HCT116 (cell line): ENCODE measurements around the gene NAALADL2. TPM values are rescaled to one million over a fixed set of nuclear protein-coding genes. Genes with fewer than 3 reads are reported as not detected.

ENCODE experiments used
- ATAC-seq: fragments of 200-7000 bp; cut with Tn5 transposase; 2 replicates; pipeline ENCODE4 v1.9.1; 2020; ENCODE audit warnings: mild to moderate bottlenecking, moderate library complexity
- BruUV-seq: library from RNA; stranded (reverse); fragments of 400-500 nt; replicated peaks from 2 replicates; lab custom pipeline; 2021; lab: Mats Ljungman, UMichigan
- CTCF ChIA-PET: fragments of 300-600 bp; sonication (Branson Sonifier 250); formaldehyde crosslinking; loops from one replicate; lab custom pipeline; 2021; ENCODE audit warnings: antibody characterized with exemption; lab: Charles Lee
- POLR2A ChIA-PET: fragments of 300-600, 350-600 bp; sonication (Branson Sonifier 250); formaldehyde crosslinking; loops from one replicate; lab custom pipeline; 2021; ENCODE audit warnings: antibody characterized with exemption; lab: Charles Lee
- RAD21 ChIA-PET, 2 experiments: fragments of 300-600 bp; sonication (Branson Sonifier 250); formaldehyde crosslinking; loops; one replicate each; lab custom pipeline; 2023; ENCODE audit warnings: low total read pairs in 2 of 2; ENCODE audit not compliant: uncharacterized antibody in 2 of 2, unreplicated experiment in 2 of 2, low non-redundant PET in 1 of 2; lab: Charles Lee
- DNase-seq: peaks from one replicate; pipeline ENCODE4 v3.0.0-alpha.2; 2010; ENCODE audit warnings: low read depth, low spot score
- H2AFZ ChIP-seq: fragments of 200-600 bp; shearing (Covaris generic), sonication (generic); 2 replicates; pipeline ENCODE4 v1.6.1; 2017; ENCODE audit warnings: low read depth, mixed run types, mixed read lengths, antibody characterized with exemption, low read length; ENCODE audit not compliant: poor library complexity, severe bottlenecking
- H3K27ac ChIP-seq: 2 replicates; pipeline ENCODE4 v1.5.1; 2012; ENCODE audit warnings: low read depth, low read length
- H3K27me3 ChIP-seq: fragments of 200-600 bp; sonication (generic); 2 replicates; pipeline ENCODE4 v1.6.1; 2016; ENCODE audit warnings: mixed run types, low read length, mixed read lengths; ENCODE audit not compliant: insufficient read depth
- H3K36me3 ChIP-seq, 2 experiments: fragments of 200-500 bp in 1 of 2; fragments of 200-600 bp in 1 of 2; sonication (Bioruptor generic) in 1 of 2; sonication (generic) in 1 of 2; 2 replicates each; pipeline versions ENCODE4 v1.5.1 to v1.6.1; 2014 to 2016; ENCODE audit warnings: low read length in 2 of 2, inconsistent platforms in 1 of 2, mixed read lengths in 1 of 2, mixed run types in 1 of 2; ENCODE audit not compliant: insufficient read depth in 2 of 2, control insufficient read depth in 1 of 2
- H3K4me1 ChIP-seq, 2 experiments: fragments of 200-600 bp in 1 of 2; sonication (generic) in 1 of 2; 2 replicates each; pipeline versions ENCODE4 v1.5.1 to v1.6.1; 2012 to 2017; ENCODE audit warnings: low read length in 2 of 2, inconsistent platforms in 1 of 2, mild to moderate bottlenecking in 1 of 2, mixed read lengths in 1 of 2, mixed run types in 1 of 2, moderate library complexity in 1 of 2; ENCODE audit not compliant: insufficient read depth in 2 of 2, control insufficient read depth in 1 of 2
- H3K4me2 ChIP-seq: fragments of 200-600 bp; sonication (generic); 2 replicates; pipeline ENCODE4 v1.6.1; 2017; ENCODE audit warnings: mixed run types, low read length, mixed read lengths
- H3K4me3 ChIP-seq, 2 experiments: fragments of 200-600 bp in 1 of 2; sonication (generic) in 1 of 2; replicated peaks in 1 of 2; 2 replicates each; pipeline ENCODE4 v1.5.1; 2011 to 2016; ENCODE audit warnings: low read length in 2 of 2, control low read depth in 1 of 2, low read depth in 1 of 2, mild to moderate bottlenecking in 1 of 2, mixed read lengths in 1 of 2, mixed run types in 1 of 2
- H3K79me2 ChIP-seq: fragments of 200-600 bp; sonication (generic); 2 replicates; pipeline ENCODE4 v1.6.1; 2017; ENCODE audit warnings: mild to moderate bottlenecking, mixed run types, low read length, moderate library complexity, mixed read lengths; ENCODE audit not compliant: insufficient read depth
- H3K9ac ChIP-seq: fragments of 200-600 bp; sonication (generic); 2 replicates; pipeline ENCODE4 v1.6.1; 2016; ENCODE audit warnings: low read length, mixed read lengths
- H3K9me2 ChIP-seq: fragments of 200-600 bp; sonication (generic), shearing (Covaris generic); 2 replicates; pipeline ENCODE4 v1.6.1; 2017; ENCODE audit warnings: mixed run types, mild to moderate bottlenecking, moderate library complexity; ENCODE audit not compliant: insufficient read depth
- H3K9me3 ChIP-seq, 2 experiments: fragments of 200-500 bp in 1 of 2; fragments of 200-600 bp in 1 of 2; sonication (Bioruptor generic) in 1 of 2; sonication (generic) in 1 of 2; 2 replicates each; pipeline ENCODE4 v1.6.1; 2014 to 2017; ENCODE audit warnings: low read length in 2 of 2, mixed read lengths in 2 of 2, inconsistent platforms in 1 of 2, low read depth in 1 of 2, mild to moderate bottlenecking in 1 of 2, mixed run types in 1 of 2, moderate library complexity in 1 of 2; ENCODE audit not compliant: control insufficient read depth in 1 of 2, insufficient read depth in 1 of 2
- H4K20me1 ChIP-seq: fragments of 200-600 bp; sonication (generic), shearing (Covaris generic); 2 replicates; pipeline ENCODE4 v1.6.1; 2017; ENCODE audit warnings: mixed run types, mild to moderate bottlenecking, moderate library complexity; ENCODE audit not compliant: insufficient read depth
- CBX3 ChIP-seq: IDR thresholded peaks from 2 replicates; pipeline ENCODE4 v1.6.1; 2012; ENCODE audit warnings: low read depth
- EZH2 ChIP-seq: fragments of 200-600 bp; sonication (generic); IDR thresholded peaks from 2 replicates; pipeline ENCODE4 v1.6.1; 2017; ENCODE audit warnings: antibody characterized with exemption, mixed run types
- RAD21 ChIP-seq: IDR thresholded peaks from 2 replicates; pipeline ENCODE4 v1.6.1; 2012; ENCODE audit warnings: low read depth, mild to moderate bottlenecking
- SIN3A ChIP-seq: IDR thresholded peaks from 2 replicates; pipeline ENCODE4 v1.6.1; 2012; ENCODE audit warnings: low read depth
- SP1 ChIP-seq: IDR thresholded peaks from 2 replicates; pipeline ENCODE4 v1.6.1; 2012; ENCODE audit warnings: low read depth
- YY1 ChIP-seq: IDR thresholded peaks from 2 replicates; pipeline ENCODE4 v1.6.1; 2011; ENCODE audit warnings: low read length, low read depth, moderate library complexity, mild to moderate bottlenecking; ENCODE audit not compliant: insufficient replicate concordance; ENCODE audit errors: extremely low read depth
- ZNF274 ChIP-seq: fragments of 200-500 bp; sonication (Bioruptor generic); IDR thresholded peaks from 2 replicates; pipeline ENCODE4 v1.6.1; 2014; ENCODE audit warnings: mild to moderate bottlenecking, low read depth, low read length, inconsistent platforms
- intact Hi-C: fragments of 100-400 bp; cut with micrococcal nuclease; formaldehyde crosslinking; loops from 2 replicates; pipeline ENCODE4 v1.10.0; 2022
- total RNA-seq: library from RNA; stranded (reverse); gene quantifications from one replicate; pipeline ENCODE4 v1.2.1, GENCODE V29; 2021; ENCODE audit not compliant: unreplicated experiment
- TF ChIP-seq, protein P1 (sequence below): IDR thresholded peaks from 2 replicates; pipeline ENCODE4 v1.6.1; 2012; ENCODE audit warnings: low read depth

The NAALADL2 gene
- total RNA-seq, 1 experiment from 2014 or later = 2.9 TPM

DNA sequence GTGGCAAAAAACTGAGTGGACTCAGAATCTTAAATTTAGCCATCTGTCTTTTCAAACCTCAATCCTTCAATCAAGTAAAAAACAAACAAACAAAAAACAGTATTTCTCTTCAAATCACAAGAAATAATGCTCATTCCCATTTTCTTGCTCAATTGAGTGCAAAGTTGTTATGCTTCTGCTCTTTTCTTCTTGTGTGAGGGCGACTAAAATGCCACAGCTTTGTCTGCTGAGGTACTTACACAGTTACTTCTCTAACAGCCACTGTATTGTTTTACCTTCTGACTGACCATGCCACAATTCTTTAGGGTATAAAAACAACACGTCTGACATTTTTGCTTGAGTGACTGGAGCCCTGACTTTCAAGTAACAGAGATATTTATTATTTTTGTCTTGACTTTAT is 617.4 kb downstream of the NAALADL2 start:
- H3K4me2 ChIP-seq = no peak overlapping the region
- peaks cover 3% of the 10 kb centered on the region; the same call in 1 of the 2 replicates for H3K9me2 ChIP-seq
- ChIA-PET CTCF (no interaction called here), RAD21 (no interaction called here), POLR2A (no interaction called here)
- H3K4me1 ChIP-seq = no peaks in the 10 kb centered on the region
- no peak overlapping the region for H3K4me3 ChIP-seq
- H3K79me2 ChIP-seq = no peaks in the 10 kb centered on the region
- intact Hi-C loops = no loop called here
- ATAC-seq (no peak), DNase-seq (no peak)
- TF ChIP-seq ZNF274 = no peak
- no peaks in the 10 kb centered on the region for H3K9me3 ChIP-seq
- BruUV-seq = no TSS peak
- H3K27ac ChIP-seq = no peak overlapping the region
- H4K20me1 ChIP-seq = no peaks in the 10 kb centered on the region
- no peaks in the 10 kb centered on the region for H3K36me3 ChIP-seq
- H3K9ac ChIP-seq = no peak overlapping the region
- H3K27me3 ChIP-seq = no peaks in the 10 kb centered on the region
- no peak overlapping the region for H2AFZ ChIP-seq

DNA sequence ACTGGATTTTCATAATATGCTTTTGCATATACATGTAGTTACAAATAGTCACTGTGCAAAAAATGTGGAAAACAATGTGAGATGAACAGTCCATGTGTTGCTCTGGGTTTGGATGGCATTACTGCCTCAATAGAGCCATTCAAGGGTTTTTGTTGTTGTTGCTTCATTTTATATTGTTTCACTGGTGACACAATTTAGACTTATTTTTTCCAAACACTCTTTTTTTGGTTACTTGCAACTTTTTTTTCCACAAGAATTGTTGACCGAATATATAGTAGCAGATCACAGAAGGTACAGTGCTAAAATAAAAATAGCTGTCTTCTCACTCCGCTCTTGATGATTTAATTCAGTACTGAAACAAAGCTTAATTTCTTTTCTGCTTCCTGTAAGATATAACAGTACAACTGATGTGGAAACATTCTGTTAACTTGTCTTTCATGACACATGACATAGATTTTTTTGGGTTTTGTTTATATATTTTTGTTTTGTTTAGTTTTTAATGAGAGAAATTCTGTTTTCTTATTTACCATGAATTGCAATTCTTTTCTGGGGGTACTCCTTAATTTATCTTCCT is 618.6 kb downstream of the NAALADL2 start:
- Histone ChIP-seq H3K9ac (no peak overlapping the region), H3K27ac (no peak overlapping the region), H3K4me1 (no peaks in the 10 kb centered on the region), H3K9me2 (no peaks in the 10 kb centered on the region), H3K4me2 (no peak overlapping the region), H3K9me3 (no peaks in the 10 kb centered on the region), H3K27me3 (no peaks in the 10 kb centered on the region), H2AFZ (no peak overlapping the region), H3K4me3 (no peak overlapping the region), H3K36me3 (no peaks in the 10 kb centered on the region), H4K20me1 (no peaks in the 10 kb centered on the region), H3K79me2 (no peaks in the 10 kb centered on the region)
- RAD21 ChIA-PET = no interaction called here
- intact Hi-C loops = no loop called here
- POLR2A ChIA-PET = no interaction called here
- no TSS peak for BruUV-seq
- TF ChIP-seq EZH2 = no peak
- CTCF ChIA-PET = no interaction called here
- ATAC-seq = no peak
- DNase-seq = no peak

DNA sequence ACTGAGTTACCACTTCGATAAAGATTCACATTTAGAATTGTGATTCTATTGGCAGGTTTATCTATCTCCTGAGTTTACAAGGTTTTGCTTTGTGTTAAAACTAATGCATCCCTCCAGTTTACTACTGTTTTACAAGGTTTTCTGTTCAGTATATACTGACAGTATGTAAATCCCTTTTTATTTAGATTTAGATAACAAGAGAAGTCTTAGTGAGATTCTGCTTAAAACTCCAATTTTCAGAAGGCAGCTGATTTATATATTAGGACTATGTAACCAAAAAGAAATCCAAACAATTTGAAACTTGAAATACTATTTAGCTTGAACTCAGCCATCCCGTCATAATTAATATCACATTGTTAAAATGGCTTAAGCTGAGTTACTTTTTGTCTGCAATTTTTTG is 619.2 kb downstream of the NAALADL2 start:
- no TSS peak for BruUV-seq
- Histone ChIP-seq H3K9me3 (no peaks in the 10 kb centered on the region), H3K36me3 (no peaks in the 10 kb centered on the region), H3K4me3 (no peak overlapping the region), H3K79me2 (no peaks in the 10 kb centered on the region), H3K27ac (no peak overlapping the region), H3K27me3 (no peaks in the 10 kb centered on the region), H4K20me1 (no peaks in the 10 kb centered on the region), H3K4me2 (no peak overlapping the region), H3K9me2 (no peaks in the 10 kb centered on the region), H3K9ac (no peak overlapping the region), H3K4me1 (no peaks in the 10 kb centered on the region), H2AFZ (no peak overlapping the region)
- CTCF ChIA-PET = no interaction called here
- DNase-seq (no peak), ATAC-seq (no peak)
- intact Hi-C loops = no loop called here
- RAD21 ChIA-PET = no interaction called here
- POLR2A ChIA-PET = no interaction called here
- TF ChIP-seq SIN3A (no peak), SP1 (no peak), RAD21 (no peak), YY1 (no peak), CBX3 (no peak)
- TF ChIP-seq, protein P1, sequence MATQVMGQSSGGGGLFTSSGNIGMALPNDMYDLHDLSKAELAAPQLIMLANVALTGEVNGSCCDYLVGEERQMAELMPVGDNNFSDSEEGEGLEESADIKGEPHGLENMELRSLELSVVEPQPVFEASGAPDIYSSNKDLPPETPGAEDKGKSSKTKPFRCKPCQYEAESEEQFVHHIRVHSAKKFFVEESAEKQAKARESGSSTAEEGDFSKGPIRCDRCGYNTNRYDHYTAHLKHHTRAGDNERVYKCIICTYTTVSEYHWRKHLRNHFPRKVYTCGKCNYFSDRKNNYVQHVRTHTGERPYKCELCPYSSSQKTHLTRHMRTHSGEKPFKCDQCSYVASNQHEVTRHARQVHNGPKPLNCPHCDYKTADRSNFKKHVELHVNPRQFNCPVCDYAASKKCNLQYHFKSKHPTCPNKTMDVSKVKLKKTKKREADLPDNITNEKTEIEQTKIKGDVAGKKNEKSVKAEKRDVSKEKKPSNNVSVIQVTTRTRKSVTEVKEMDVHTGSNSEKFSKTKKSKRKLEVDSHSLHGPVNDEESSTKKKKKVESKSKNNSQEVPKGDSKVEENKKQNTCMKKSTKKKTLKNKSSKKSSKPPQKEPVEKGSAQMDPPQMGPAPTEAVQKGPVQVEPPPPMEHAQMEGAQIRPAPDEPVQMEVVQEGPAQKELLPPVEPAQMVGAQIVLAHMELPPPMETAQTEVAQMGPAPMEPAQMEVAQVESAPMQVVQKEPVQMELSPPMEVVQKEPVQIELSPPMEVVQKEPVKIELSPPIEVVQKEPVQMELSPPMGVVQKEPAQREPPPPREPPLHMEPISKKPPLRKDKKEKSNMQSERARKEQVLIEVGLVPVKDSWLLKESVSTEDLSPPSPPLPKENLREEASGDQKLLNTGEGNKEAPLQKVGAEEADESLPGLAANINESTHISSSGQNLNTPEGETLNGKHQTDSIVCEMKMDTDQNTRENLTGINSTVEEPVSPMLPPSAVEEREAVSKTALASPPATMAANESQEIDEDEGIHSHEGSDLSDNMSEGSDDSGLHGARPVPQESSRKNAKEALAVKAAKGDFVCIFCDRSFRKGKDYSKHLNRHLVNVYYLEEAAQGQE = no peak
